Measurements from ENCODE around the gene DCLK1.

DNA sequence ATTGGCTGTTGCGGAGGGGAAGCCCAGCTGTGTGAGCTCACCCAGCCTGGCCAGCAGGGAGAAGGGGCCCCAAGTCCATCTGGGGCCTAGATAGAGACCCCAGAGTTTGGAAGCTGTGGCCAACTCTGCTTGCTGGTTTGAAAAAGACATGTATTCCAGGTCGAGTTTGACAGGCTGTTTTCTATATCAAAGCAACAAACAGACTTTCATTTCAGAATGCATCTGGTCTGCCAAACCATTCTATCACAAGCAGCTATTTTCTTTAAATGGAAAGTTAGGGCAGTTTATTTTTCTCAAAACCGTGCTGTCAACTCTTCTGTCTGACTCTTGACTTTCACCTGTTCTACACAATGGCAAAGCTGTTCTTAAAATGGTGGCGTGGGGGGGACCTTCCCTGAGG is 185.8 kb downstream of the DCLK1 start:
- TF ChIP-seq, protein P1, sequence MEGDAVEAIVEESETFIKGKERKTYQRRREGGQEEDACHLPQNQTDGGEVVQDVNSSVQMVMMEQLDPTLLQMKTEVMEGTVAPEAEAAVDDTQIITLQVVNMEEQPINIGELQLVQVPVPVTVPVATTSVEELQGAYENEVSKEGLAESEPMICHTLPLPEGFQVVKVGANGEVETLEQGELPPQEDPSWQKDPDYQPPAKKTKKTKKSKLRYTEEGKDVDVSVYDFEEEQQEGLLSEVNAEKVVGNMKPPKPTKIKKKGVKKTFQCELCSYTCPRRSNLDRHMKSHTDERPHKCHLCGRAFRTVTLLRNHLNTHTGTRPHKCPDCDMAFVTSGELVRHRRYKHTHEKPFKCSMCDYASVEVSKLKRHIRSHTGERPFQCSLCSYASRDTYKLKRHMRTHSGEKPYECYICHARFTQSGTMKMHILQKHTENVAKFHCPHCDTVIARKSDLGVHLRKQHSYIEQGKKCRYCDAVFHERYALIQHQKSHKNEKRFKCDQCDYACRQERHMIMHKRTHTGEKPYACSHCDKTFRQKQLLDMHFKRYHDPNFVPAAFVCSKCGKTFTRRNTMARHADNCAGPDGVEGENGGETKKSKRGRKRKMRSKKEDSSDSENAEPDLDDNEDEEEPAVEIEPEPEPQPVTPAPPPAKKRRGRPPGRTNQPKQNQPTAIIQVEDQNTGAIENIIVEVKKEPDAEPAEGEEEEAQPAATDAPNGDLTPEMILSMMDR (conservative IDR thresholded peaks at IDR 0.05; ENCODE audit: low read length) = no peak
- no peak for TF ChIP-seq EZH2phosphoT487 (IDR thresholded peaks at IDR 0.05; ENCODE audit: borderline replicate concordance)

Measured in Loucy (cell line).